GM18520 (cell line): Measurements from ENCODE around the gene ALS2.
A peak's percentile ranks its signal among the peaks of the same experiment; 100 is the strongest.
"Not testable (repeated sequence)": the region's sequence is repeated elsewhere in the genome, so short reads cannot be mapped to it uniquely, and the experiment has no call there.

Source experiments
- ATAC-seq: cut with Tn5 transposase; IDR thresholded peaks from one replicate; pipeline ENCODE4 v1.9.1; 2021; ENCODE audit not compliant: unreplicated experiment

ALS2 gene

GRCh38 chr2:201780674-201781493, at the start of gene ALS2:
ALS2 (minus strand) TSS chr2:201780933; CDS start chr2:201768885, 12,048 bp downstream.
- ATAC-seq = peak; percentile 82

- no peak for ATAC-seq
Measured at GRCh38 chr2:201828220-201828619, 47.5 kb upstream of the ALS2 start.

GRCh38 chr2:201827621-201828020, 46.9 kb upstream of the ALS2 start:
- ATAC-seq = no peak

- ATAC-seq = no peak
Measured at GRCh38 chr2:201824212-201824611, 43.5 kb upstream of the ALS2 start.

- no peak for ATAC-seq
Measured at GRCh38 chr2:201821080-201821479, 40.3 kb upstream of the ALS2 start.

- no peak for ATAC-seq
Measured at GRCh38 chr2:201820383-201821007, 39.8 kb upstream of the ALS2 start.

GRCh38 chr2:201816657-201817575, 36.2 kb upstream of the ALS2 start:
- no peak for ATAC-seq

- ATAC-seq = no peak
Measured at GRCh38 chr2:201813996-201814760, 33.4 kb upstream of the ALS2 start.

GRCh38 chr2:201810604-201811003, 29.9 kb upstream of the ALS2 start:
- not testable (repeated sequence) for ATAC-seq

- ATAC-seq = no peak
Measured at GRCh38 chr2:201809633-201810032, 28.9 kb upstream of the ALS2 start.

GRCh38 chr2:201808027-201808426, 27.3 kb upstream of the ALS2 start:
- no peak for ATAC-seq

GRCh38 chr2:201807452-201807999, 26.8 kb upstream of the ALS2 start:
- ATAC-seq = no peak

GRCh38 chr2:201806442-201807170, 25.9 kb upstream of the ALS2 start, which contains the start of gene CDK15:
CDK15 (plus strand) TSS chr2:201806537; CDS start chr2:201806665, 128 bp downstream.
- ATAC-seq = no peak

- ATAC-seq = not testable (repeated sequence)
Measured at GRCh38 chr2:201798914-201799285, 18.2 kb upstream of the ALS2 start.

- ATAC-seq = no peak
Measured at GRCh38 chr2:201798252-201798913, 17.6 kb upstream of the ALS2 start.

GRCh38 chr2:201797175-201797840, 16.6 kb upstream of the ALS2 start:
- ATAC-seq = no peak

GRCh38 chr2:201796478-201796865, 15.7 kb upstream of the ALS2 start:
- ATAC-seq = no peak

GRCh38 chr2:201795607-201796477, 15.1 kb upstream of the ALS2 start:
- no peak for ATAC-seq
